ENCODE measurements around the gene KRT6C. TPM values are rescaled to one million over a fixed set of nuclear protein-coding genes. Genes with fewer than 3 reads are reported as not detected.

The KRT6C gene
- total RNA-seq, 1 donor from 2014 or later: not detected

GRCh38 chr12:52474212-52474611, 607 bp upstream of the KRT6C start:
- no peaks in the 10 kb centered on the region for H3K36me3 ChIP-seq
- no peaks in the 10 kb centered on the region for H3K27me3 ChIP-seq (ENCODE audit: low read depth)
- H3K4me3 ChIP-seq: no peak overlapping the region
- no peaks in the 10 kb centered on the region for H3K4me1 ChIP-seq
- no peaks in the 10 kb centered on the region for H3K9me3 ChIP-seq
- no peak for TF ChIP-seq CTCF (IDR thresholded peaks at IDR 0.05)
- intact Hi-C loops (cut with DNase I): no loop called here
- H3K27ac ChIP-seq: no peak overlapping the region
- DNase-seq (no peak), ATAC-seq (no peak)

- no peak for TF ChIP-seq CTCF (IDR thresholded peaks at IDR 0.05)
- Histone ChIP-seq H3K27ac (no peak overlapping the region), H3K4me1 (no peaks in the 10 kb centered on the region), H3K27me3 (ENCODE audit: low read depth) (peaks cover 4% of the 10 kb centered on the region), H3K9me3 (no peaks in the 10 kb centered on the region), H3K4me3 (no peak overlapping the region), H3K36me3 (no peaks in the 10 kb centered on the region)
- DNase-seq (no peak), ATAC-seq (no peak)
- intact Hi-C loops (cut with DNase I): no loop called here
Observed at GRCh38 chr12:52469853-52470252, 3.8 kb downstream of the KRT6C start.

GRCh38 chr12:52464897-52465296, 8.7 kb downstream of the KRT6C start:
- no peak for DNase-seq
- no peak for TF ChIP-seq CTCF (IDR thresholded peaks at IDR 0.05)
- ATAC-seq: no peak
- H3K4me1 ChIP-seq: no peaks in the 10 kb centered on the region
- peaks cover 4% of the 10 kb centered on the region for H3K27me3 ChIP-seq (ENCODE audit: low read depth)
- H3K9me3 ChIP-seq: no peaks in the 10 kb centered on the region
- H3K4me3 ChIP-seq: no peak overlapping the region
- intact Hi-C loops (cut with DNase I): no loop called here
- H3K36me3 ChIP-seq: no peaks in the 10 kb centered on the region
- no peak overlapping the region for H3K27ac ChIP-seq

- Histone ChIP-seq H3K27ac (no peak overlapping the region), H3K4me1 (no peaks in the 10 kb centered on the region), H3K4me3 (no peak overlapping the region), H3K36me3 (no peaks in the 10 kb centered on the region), H3K9me3 (no peaks in the 10 kb centered on the region), H3K27me3 (ENCODE audit: low read depth) (peaks cover 4% of the 10 kb centered on the region)
- no peak for DNase-seq
- ATAC-seq: no peak
- intact Hi-C loops (cut with DNase I): no loop called here
- TF ChIP-seq CTCF (IDR thresholded peaks at IDR 0.05): no peak
Observed at GRCh38 chr12:52461693-52462092, 11.9 kb downstream of the KRT6C start.

GRCh38 chr12:52458861-52459260, 14.7 kb downstream of the KRT6C start:
- intact Hi-C loops (cut with DNase I): no loop called here
- Histone ChIP-seq H3K4me1 (no peaks in the 10 kb centered on the region), H3K36me3 (no peaks in the 10 kb centered on the region), H3K4me3 (no peak overlapping the region), H3K27me3 (ENCODE audit: low read depth) (no peaks in the 10 kb centered on the region), H3K27ac (no peak overlapping the region), H3K9me3 (no peaks in the 10 kb centered on the region)
- no peak for TF ChIP-seq CTCF (IDR thresholded peaks at IDR 0.05)
- no peak for ATAC-seq
- no peak for DNase-seq

- DNase-seq (no peak), ATAC-seq (no peak)
- Histone ChIP-seq H3K27ac (no peak overlapping the region), H3K27me3 (ENCODE audit: low read depth) (no peaks in the 10 kb centered on the region), H3K36me3 (no peaks in the 10 kb centered on the region), H3K4me3 (no peak overlapping the region), H3K9me3 (no peaks in the 10 kb centered on the region), H3K4me1 (no peaks in the 10 kb centered on the region)
- intact Hi-C loops (cut with DNase I): no loop called here
- TF ChIP-seq CTCF (IDR thresholded peaks at IDR 0.05): no peak
Observed at GRCh38 chr12:52455821-52456220, 17.8 kb downstream of the KRT6C start.

All from lower lobe of right lung (tissue), 2 donors.